Loucy (cell line): Measurements from ENCODE around the gene TBC1D1.

Source experiments
- EZH2phosphoT487 ChIP-seq: fragments of 200-600 bp; IDR thresholded peaks from 2 replicates; pipeline ENCODE4 v1.6.1; 2018; ENCODE audit warnings: antibody characterized with exemption, mild to moderate bottlenecking, moderate library complexity, borderline replicate concordance
- TF ChIP-seq, protein P1 (sequence below): fragments of 200-600 bp; sonication (generic); conservative IDR thresholded peaks from 2 replicates; pipeline ENCODE4 v1.5.1; 2014; ENCODE audit warnings: mild to moderate bottlenecking, antibody characterized with exemption, low read length

DNA sequence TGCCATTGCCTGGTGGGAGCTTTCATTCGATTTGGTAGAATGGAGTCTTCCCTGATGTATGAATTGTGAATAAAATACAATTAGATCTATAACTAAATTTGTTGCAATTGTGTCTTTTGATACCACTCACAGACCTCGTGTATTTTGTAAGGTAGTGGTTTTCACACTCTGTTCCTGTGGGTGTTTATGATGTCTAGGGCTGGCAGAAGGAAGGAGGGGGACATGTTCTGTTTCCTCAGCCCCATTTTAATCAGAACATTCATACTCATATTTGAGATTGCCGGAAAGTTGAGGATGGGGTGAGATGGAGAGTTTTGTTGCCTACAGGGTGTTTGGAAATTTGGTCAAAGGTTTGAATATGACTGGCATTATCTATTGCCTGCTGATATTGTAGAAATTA, 112.2 kb downstream of the TBC1D1 start:
- TF ChIP-seq, protein P1, sequence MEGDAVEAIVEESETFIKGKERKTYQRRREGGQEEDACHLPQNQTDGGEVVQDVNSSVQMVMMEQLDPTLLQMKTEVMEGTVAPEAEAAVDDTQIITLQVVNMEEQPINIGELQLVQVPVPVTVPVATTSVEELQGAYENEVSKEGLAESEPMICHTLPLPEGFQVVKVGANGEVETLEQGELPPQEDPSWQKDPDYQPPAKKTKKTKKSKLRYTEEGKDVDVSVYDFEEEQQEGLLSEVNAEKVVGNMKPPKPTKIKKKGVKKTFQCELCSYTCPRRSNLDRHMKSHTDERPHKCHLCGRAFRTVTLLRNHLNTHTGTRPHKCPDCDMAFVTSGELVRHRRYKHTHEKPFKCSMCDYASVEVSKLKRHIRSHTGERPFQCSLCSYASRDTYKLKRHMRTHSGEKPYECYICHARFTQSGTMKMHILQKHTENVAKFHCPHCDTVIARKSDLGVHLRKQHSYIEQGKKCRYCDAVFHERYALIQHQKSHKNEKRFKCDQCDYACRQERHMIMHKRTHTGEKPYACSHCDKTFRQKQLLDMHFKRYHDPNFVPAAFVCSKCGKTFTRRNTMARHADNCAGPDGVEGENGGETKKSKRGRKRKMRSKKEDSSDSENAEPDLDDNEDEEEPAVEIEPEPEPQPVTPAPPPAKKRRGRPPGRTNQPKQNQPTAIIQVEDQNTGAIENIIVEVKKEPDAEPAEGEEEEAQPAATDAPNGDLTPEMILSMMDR, result no peak
- no peak for TF ChIP-seq EZH2phosphoT487
